Esophagus mucosa (tissue), 1 donor: ENCODE results near the gene ZMIZ1. TPM values are rescaled to one million over a fixed set of nuclear protein-coding genes. Genes with fewer than 3 reads are reported as not detected.

Source experiments
- ATAC-seq: fragments of 200-7000 bp; cut with Tn5 transposase; one replicate; pipeline ENCODE4 v1.9.1; 2020
- total RNA-seq: library from RNA; stranded (reverse); gene quantifications from one replicate; pipeline ENCODE4 v1.2.4, GENCODE V29; 2023
- donor health status: DM: yes; HTN: yes; CAD: no.

ZMIZ1 gene
- total RNA-seq, 1 donor from 2014 or later: 43.8 TPM

GRCh38 chr10:79065091-79065551 lies 3.6 kb upstream of the ZMIZ1 start:
- no peak for ATAC-seq

DNA sequence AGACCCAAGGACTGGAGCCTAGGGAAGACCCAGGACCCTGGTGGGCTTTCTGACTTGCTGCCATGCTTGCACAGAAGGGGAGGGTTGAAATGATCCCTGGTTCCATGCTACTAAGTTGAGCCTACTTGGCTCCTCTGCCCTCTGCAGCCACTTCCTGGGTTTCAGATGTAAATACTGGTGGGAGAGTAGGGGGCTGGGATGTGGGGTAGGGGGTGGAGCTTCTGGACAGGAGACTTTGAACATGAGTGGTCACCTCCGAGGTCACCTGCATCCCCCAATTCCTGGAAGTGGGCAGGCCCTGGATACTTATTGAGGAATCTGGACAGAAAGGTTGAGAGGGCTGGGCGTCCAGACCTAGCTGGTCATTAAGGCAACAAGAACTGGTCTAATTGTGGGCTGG lies 2.9 kb upstream of the ZMIZ1 start:
- ATAC-seq: no peak

GRCh38 chr10:79066411-79067240 lies 2.1 kb upstream of the ZMIZ1 start:
- no peak for ATAC-seq

DNA sequence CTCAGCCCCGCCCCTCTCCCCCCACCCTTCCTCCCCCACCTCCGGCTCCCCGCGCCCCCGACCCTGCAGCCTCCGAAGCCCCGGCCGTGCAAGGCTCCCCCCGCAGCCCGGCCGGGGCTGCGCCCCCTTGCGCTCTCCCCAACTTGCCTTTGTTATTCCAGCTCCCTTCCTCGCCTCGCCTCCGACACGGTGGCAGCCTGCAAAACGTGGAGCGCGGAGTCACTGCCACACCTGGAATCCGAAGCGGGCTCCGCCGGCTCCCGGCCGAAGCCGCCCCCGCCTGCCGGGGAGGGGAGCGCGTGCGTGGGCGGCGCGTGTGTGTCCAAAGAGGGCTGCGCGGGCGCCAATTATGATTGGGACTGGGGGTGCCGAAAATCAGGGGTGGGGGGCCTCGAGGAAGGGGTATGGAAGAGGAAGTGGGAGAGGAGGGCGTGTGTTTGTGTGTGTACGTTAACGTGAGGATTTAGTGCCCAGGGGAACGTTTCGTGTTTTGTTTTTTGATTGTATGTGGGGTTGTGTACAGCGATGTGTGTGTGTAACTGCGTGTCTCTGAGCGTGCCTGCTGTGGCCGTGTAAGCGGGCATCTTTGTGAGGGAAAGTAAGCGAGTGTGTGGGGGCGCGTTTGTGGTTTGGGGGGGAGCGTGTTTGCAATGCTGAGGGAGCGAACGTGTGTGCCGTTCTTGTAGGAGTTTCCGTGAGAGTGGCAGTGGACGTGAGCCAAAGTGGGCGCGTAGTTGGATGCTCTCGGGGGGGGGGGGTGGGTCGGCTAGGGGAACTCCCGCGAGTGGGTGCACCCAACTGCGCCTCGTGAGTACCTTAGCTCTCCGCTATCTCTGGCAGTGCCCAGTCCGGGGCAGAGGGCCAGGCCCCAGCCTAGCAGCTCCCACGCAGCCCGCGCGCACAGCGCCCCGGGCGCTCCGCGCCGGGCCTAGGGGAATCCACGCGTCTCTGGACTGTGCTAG lies 1.2 kb upstream of the ZMIZ1 start:
- peak; percentile 47 for ATAC-seq

GRCh38 chr10:79068203-79068561 lies 584 bp upstream of the ZMIZ1 start:
- ATAC-seq: no peak

DNA sequence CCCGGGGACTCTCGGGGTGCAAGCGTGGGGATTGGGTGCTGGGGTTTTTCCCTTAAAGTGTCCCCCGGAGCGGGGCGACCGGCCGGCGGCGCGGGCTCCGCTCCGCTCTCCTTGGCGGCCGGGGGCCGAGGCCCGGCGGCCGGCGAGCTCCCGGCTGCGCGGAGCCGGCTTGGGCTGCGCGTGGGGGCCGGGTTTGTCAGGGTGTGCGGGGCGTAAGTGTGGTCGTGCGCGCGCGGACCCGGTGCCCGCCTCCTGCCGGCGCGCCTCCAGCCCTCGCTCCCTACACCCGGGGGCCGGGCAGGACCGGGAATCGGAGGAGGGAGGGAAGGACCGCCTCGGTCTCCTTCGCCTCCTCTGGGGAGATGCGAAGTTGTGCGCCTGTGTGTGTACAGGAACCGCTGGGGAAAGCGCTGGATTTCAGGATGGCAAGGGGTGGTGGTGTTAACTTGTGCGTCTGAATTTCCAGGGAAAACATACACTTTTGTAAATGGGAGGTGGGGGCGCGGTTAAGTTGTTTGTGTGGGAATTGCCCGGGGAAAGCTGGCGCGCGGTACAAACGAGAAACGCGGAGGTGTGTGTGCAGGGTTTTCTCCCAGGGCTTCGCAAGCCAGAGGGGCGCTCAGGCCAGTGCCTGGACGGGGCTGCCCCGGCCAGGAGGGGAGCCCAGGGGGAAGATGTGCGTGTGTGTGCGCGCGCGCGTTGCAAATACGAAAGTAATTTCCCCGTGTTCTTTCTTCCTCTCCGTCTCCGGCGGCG lies 737 bp downstream of the ZMIZ1 start:
- no peak for ATAC-seq

GRCh38 chr10:79070081-79070605 lies 1.4 kb downstream of the ZMIZ1 start:
- no peak for ATAC-seq

DNA sequence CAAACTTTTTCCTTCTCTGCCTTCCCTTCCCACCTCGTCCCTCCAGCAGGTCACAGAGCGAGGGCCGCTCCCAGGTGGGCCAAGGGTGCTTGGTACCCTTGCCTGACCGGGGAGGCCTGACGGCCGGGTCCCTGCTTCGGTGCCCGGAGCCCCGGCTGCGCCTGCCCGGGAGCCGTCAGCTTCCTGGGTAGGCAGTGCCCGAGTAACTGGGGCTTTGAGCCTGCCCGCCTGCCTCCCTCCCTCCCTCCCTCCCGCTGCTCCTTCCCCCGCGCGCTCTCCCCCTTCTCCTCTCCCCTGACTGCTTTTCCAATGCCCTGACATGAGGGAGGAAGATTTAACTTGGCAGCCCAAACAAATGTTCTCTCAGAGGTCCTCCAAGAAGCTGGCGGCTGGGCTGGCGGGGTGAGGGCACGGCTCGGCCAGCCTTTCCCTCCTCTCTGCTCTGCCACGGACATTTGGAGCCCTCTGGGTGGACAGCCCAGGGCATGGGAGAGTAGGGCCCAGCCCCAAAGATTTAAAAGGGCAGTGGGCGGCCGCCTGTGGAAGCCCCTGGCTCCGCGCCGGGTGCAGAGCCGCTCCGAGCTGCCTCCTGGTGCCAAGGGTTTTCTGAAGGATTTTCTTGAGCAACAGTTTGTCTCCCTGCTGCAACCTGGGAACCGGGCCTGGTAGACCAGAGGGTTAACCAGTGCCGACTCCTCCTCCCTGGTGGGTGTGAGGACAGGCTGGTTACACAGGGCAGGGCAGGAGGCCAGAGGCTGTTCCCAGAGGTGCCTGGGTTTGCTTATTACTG lies 2.0 kb downstream of the ZMIZ1 start:
- ATAC-seq: peak; percentile 79

GRCh38 chr10:79071396-79071923 lies 2.7 kb downstream of the ZMIZ1 start:
- no peak for ATAC-seq

DNA sequence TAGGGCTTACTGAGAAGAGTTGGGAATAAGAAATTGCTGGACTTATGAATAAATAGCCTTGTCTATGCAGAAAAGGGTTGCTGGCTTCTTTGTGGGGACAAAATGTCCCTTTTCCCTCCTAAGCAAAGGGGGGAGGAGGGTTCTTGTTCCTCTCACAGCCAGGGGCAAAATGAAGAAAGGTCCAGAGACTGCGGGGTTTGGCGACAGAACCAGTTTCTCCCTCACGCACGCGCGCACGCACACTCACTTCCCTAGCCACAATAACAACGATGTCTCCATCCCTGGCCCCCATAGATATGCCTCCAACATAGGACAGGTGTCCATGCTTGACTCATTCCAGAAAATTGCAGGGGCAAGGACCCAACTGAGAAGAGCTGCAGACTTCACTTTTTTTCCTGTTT lies 3.3 kb downstream of the ZMIZ1 start:
- ATAC-seq: no peak

DNA sequence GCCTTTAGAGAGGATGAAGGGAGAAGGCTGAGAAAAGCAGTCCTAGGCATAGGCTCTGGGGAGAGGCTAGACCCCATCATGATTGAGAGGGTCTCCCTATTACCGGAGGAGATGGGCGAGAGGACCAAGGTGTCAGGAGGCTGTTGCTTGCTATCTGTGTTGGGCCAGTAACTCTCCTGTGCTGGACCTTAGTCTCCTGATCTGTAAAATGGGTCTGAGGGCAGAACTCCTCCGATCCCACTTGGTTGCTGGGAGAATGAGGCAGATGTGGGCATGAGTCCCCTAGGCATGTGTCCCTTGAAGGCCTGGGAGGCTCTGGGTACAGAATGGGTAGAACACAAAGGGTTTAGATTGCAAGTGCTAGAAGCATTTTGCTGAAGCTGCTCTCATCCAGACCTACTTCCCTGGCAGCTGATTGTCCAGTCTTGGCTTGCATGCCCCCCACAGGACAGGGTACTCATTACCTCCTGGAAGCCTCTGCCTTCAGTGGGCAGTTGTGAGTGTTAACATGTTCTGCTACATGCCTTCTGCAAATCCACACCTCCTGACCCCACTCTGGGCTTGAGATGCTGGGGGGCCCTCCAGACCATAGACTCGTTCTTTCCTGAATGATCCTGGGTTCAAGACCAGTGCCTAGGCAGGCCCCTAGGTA lies 4.4 kb downstream of the ZMIZ1 start:
- no peak for ATAC-seq

- no peak for ATAC-seq
Observed at GRCh38 chr10:79073784-79074432, 5.1 kb downstream of the ZMIZ1 start.

DNA sequence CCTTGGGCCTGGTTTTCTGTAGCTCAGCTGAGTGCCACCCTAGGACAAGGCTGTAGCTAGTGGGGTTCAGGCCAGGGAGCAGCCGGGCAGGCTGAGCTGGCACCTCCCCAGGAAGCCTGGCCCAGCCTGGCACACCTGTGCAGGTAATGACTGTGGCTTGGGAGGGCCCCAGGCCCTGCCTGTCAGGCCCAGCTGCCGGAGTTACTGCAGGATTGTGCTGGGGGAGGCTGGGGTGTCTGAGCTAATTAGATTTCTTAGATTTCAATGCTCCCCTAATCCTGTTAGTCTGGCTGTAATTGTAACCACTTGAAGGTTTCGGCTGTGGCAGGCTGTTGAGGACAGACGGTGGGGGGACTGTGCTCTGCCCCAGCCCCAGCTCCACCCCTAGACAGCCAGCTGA lies 6.0 kb downstream of the ZMIZ1 start:
- ATAC-seq: peak; percentile 71

GRCh38 chr10:79075418-79075817 lies 6.7 kb downstream of the ZMIZ1 start:
- ATAC-seq: no peak

DNA sequence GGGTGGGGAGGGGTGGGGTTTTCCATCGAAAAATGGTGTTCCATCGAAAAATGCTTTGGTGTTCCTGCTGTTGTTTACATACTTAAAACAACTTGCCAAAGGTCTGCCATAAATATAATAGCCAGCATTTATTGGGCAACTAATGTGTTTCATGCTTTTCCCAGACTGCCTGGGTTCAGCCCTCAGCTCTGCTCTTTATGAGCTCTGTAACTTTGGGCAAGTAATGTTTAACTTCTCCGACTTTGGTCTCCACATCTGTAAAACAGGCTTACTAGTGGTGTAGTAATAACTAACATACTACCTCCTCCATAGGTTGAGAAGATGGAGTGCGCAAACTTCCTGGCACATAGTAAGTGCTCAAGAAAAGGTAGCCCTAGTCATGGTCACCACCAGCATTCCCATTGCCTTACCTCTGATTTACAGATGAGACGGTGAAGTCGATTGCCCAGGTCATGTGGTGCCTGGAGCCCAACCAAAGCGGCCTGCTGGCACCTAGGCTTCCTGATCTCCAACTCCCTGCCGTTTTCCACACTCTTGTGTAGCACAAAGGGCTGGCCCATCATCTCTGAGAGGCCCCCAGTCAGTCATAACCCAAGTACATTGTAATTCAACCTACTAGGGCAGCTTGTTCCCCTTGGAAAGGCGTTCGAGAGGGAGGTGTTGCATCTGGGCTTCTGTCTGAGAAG lies 8.9 kb downstream of the ZMIZ1 start:
- no peak for ATAC-seq

- no peak for ATAC-seq
Observed at GRCh38 chr10:79078367-79079053, 9.7 kb downstream of the ZMIZ1 start.

DNA sequence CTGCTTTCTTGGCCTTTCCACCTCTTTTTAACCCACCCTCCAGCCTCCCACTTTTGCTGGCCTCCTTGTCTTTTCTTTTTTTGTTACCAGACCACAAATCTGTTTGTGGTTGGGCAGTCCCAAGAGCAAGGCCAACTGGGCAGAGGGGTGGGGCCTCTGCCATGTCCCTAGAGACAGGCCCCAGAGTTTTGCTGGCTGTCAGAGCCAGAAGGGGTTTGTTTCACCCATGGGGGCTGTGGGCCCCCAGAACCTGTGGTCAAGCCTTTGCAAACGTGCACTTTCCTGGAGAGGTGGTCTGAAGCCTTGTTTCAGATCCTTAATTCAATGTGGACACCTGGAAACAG lies 10.3 kb downstream of the ZMIZ1 start:
- no peak for ATAC-seq

DNA sequence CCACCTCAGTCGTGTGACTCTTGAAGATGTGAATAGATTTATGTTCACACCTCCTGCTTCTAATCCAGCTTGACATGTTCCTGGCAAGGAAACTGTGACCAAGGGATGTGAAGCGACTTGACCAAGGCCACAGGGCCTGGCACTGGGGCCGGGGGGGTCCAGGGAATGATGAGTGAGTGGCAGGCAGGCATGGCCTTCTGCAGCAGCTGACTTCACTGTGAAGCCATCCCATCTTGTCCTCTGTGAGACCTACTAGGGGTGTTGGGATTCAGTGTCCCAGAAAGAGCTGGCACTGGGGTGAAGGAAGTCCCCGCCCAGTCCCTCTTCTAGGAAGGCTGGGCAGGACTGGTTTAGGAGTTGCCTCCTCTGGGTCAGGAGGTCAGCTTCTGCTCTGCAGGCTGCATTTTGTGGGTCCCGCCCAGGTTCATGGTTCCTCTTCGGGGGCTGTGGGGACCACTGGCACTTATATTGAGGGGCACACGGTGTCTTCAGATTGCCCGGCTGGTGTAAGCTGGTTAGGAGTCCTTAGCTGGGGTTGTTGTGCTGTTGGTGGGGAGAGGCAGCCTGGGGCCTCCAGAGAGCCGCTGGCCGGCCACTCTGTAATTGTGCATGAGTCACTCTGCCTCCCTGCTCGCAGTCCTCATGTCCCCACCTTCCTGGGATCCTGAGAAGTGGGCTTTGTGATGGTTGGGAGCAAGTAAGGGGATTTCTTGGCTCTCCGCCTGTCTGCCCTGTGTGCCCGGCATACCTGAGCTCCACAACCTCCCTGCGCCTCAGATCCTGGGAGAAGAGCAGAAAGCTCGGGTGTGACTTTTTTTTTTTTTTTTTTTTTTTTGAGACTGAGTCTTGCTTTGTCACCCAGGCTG lies 11.0 kb downstream of the ZMIZ1 start:
- peak; percentile 35 for ATAC-seq
